HG03175 (cell line): ENCODE data around the gene VWA3A.
"Not testable (repeated sequence)": the region's sequence is repeated elsewhere in the genome, so short reads cannot be mapped to it uniquely, and the experiment has no call there.

Experiments used
- ATAC-seq: cut with Tn5 transposase; IDR thresholded peaks from one replicate; pipeline ENCODE4 v1.9.1; 2021; ENCODE audit warnings: mild to moderate bottlenecking, moderate library complexity; ENCODE audit not compliant: unreplicated experiment

VWA3A gene

GRCh38 chr16:22081050-22081449 lies 11.3 kb upstream of the VWA3A start:
- no peak for ATAC-seq

- ATAC-seq: no peak
Measured at GRCh38 chr16:22086440-22086839, 5.9 kb upstream of the VWA3A start.

- ATAC-seq: no peak
Measured at GRCh38 chr16:22088642-22089041, 3.7 kb upstream of the VWA3A start.

- no peak for ATAC-seq
Measured at GRCh38 chr16:22089910-22090309, 2.4 kb upstream of the VWA3A start.

DNA sequence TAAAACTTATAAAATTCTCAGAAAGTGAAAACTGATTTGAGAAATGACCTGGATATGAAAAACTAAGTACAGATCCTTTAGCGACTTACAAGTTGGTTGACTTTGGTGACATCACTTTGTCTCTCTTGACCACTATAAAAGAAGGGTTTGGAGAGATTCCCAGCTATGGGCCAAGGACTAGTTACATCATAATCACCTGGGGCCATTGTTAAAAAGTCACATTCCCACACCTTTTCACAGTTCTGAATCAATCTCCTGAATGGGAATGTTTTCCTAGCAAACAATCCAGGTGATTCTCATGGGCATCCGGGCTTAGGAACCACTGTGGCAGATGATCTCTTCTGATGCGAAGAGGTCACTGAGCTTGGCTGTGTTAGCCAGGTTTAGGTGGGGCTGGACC lies 620 bp upstream of the VWA3A start:
- ATAC-seq: no peak

DNA sequence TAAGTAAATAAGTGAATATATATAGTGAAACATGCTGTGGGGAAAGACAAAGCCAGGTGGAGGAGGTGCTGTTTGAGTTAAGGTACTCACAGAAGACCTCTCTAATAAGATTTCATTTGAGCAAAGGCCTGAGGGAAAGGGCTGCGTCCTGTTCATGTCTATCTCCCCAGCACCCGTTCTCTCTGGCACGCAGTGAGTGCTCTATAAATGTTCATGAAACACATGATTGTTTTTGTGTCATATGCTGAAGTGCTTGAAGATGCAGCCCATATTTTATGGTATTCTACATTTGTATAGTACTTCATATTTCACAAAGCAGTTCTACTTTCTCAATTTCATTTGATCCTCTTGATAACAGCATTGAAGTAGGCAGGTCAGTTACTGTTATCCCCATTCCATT lies 990 bp downstream of the VWA3A start:
- no peak for ATAC-seq

- no peak for ATAC-seq
Measured at GRCh38 chr16:22093996-22094395, 1.7 kb downstream of the VWA3A start.

GRCh38 chr16:22098405-22099255 lies 6.3 kb downstream of the VWA3A start:
- no peak for ATAC-seq

- no peak for ATAC-seq
Measured at GRCh38 chr16:22099256-22099975, 7.1 kb downstream of the VWA3A start.

- ATAC-seq: no peak
Measured at GRCh38 chr16:22103441-22103840, 11.1 kb downstream of the VWA3A start.

DNA sequence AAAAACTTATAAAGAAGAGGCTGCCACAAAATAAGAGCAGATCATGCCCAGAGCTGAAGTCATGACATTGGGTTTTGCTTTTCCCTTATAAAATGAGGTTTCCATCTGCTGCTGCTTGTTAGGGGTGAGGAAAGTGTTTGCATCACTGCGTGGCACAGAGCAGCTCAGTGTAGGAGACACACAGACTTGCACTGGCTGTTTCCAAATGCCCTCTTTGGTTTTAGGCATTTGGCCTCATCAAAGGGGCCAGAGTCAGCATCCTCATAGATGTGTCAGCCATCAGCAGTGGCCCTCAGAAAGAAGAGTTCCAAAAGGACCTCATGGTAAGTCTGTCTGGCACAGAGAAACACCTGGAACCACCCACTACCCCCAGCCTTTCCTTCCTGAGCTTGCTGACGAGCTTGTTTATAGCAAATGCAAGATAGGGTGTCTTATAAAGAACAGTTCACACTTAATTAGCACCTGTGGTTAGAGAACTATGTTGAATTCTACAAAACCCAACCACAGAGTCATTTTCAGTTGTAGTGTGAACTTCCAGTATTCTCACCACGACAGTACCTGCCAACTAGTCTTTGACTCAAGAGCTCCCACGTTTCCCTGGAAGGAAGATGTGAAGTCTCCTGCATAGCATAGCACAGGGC lies 17.0 kb downstream of the VWA3A start:
- ATAC-seq: no peak

DNA sequence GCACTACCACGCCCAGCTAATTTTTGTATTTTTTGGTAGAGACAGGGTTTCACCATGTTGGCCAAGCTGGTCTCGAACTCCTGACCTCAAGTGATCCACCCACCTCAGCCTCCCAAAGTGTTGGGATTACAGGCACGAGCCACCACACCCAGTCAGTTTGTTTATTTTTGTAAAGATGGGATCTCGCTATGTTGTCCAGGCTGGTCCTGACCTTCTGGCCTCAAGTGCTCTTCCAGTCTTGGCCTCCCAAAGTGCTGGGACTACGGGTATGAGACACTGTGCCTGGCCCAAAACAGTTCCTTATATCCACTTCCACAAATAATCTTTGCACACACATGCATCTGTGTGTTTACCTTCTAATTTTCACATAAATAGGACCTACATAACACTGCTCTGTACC lies 19.3 kb downstream of the VWA3A start:
- not testable (repeated sequence) for ATAC-seq

GRCh38 chr16:22116095-22116700 lies 23.9 kb downstream of the VWA3A start:
- no peak for ATAC-seq

- ATAC-seq: no peak
Measured at GRCh38 chr16:22117609-22118008, 25.3 kb downstream of the VWA3A start.

DNA sequence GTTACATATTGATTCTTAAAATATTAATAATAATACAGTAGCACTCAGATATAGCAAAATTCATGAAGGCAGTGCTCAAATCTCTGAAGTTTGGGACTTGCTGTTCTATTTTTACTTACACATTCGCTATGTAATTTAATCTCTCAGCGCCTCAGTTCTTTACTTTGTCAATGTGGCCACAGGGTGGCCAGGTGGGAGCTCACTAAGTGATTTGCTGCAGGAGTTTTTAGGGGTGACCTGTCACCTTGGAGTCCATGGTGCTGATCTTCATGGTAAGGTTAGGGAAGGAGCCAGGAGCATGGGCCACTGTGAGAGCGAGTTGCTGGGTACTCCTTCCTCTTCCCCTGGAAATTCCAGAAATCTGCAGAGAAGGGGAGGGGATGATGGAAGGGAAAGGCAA lies 28.1 kb downstream of the VWA3A start:
- ATAC-seq: no peak

DNA sequence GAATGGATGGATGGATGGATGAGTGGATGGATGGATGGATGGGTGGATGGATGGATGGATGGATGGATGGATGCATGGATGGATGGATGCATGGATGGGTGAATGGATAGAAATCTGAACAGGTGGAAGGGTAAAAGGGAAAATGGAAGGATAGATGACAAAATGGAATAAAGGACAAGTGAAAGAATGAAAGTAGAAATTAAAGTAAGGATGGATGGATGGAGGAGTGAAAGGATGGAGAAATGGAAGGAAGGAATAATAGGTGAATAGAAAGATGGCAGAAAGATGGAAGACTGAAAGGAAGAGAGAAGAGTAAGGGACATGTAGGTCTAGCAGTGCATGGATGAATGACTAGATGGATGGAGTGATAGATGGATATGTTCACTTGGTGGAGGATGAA lies 29.9 kb downstream of the VWA3A start:
- no peak for ATAC-seq

DNA sequence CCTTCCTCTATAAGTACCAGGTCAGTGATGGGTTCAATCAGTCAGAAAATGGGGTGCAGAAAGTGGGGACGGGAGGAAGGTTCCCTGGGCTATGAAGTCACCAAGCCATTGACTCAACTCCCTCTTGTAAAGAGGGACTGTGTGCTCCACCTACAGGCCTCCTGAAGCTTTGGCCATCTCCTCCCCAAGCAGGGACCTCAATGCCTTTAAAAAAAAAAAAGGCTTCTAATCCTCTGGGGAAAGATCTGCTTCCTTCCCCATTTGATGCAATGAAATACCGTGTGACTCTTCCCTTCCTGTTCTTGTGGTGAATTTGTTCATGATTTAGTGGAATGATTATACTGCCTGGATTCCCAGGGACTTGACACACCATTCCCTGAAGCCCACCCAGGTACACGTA lies 30.8 kb downstream of the VWA3A start:
- ATAC-seq: no peak

GRCh38 chr16:22123759-22124490 lies 31.6 kb downstream of the VWA3A start:
- no peak for ATAC-seq

DNA sequence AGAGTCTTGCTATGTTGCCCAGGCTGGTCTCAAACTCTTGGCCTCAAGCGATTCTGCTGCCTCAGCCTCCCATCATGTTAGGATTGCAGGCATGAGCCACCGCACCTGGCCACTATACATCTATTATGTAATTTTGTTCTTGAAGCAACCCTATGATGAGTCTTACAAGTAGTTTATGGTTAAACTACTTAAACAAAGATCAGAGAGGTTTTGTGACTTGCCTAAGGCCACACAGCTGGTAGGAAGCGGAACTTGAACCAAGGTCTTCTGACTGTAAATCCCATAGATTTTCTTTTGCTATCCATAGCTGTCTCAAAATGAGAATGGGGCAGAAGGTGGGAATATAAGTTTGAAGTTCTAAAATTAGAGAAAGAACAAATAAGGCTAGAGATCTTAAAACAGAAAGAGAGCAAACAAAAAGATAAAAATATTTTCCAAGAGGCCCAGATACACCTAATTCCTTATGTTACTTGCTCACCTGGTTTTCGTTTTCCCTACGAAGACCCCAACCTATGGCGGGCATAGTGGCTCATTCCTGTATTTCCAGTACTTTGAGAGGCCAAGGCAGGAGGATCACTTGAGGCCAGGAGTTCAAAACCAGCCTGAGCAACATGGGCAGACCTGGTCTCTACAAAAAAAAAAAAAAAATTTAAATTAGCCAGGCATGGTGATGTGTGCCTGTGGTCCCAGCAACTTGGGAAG lies 32.4 kb downstream of the VWA3A start:
- no peak for ATAC-seq

GRCh38 chr16:22126037-22126558 lies 33.8 kb downstream of the VWA3A start:
- ATAC-seq: no peak
